PC-9 (cell line): Measurements from ENCODE around the gene RFTN1. TPM values are rescaled to one million over a fixed set of nuclear protein-coding genes. Genes with fewer than 3 reads are reported as not detected.

Experiments used
- BruUV-seq: library from RNA; stranded (reverse); fragments of 400-500 nt; replicated peaks from 2 replicates; lab custom pipeline; 2021; lab: Mats Ljungman, UMichigan
- CTCF ChIA-PET: fragments of 300-600 bp; sonication (Branson Sonifier 250); formaldehyde crosslinking; loops from one replicate; lab custom pipeline; 2022; ENCODE audit warnings: antibody characterized with exemption; lab: Charles Lee
- POLR2A ChIA-PET: fragments of 300-600 bp; sonication (Branson Sonifier 250); formaldehyde crosslinking; loops from one replicate; lab custom pipeline; 2022; ENCODE audit warnings: antibody characterized with exemption; ENCODE audit not compliant: unreplicated experiment; lab: Charles Lee
- DNase-seq, 2 experiments: peaks; one replicate each; pipeline versions ENCODE4 v3.0.0 to v3.0.0-alpha.2; 2015 to 2022; ENCODE audit warnings: mixed read lengths in 1 of 2
- H2AFZ ChIP-seq: fragments of 200-600 bp; sonication (generic); 2 replicates; pipeline ENCODE4 v1.8.1; 2017; ENCODE audit warnings: antibody characterized with exemption
- H3F3A ChIP-seq: fragments of 200-600 bp; sonication (generic); 2 replicates; pipeline ENCODE4 v1.8.1; 2017; ENCODE audit warnings: antibody characterized with exemption, mild to moderate bottlenecking, low read depth; ENCODE audit not compliant: insufficient read depth
- H3K27ac ChIP-seq: fragments of 200-600 bp; sonication (generic); 2 replicates; pipeline ENCODE4 v1.6.1; 2016; ENCODE audit warnings: mixed run types
- H3K27me3 ChIP-seq: fragments of 200-600 bp; sonication (generic); 2 replicates; pipeline ENCODE4 v1.6.1; 2016; ENCODE audit warnings: low read depth, mixed run types; ENCODE audit not compliant: insufficient read depth
- H3K36me3 ChIP-seq: fragments of 200-600 bp; sonication (generic); 2 replicates; pipeline ENCODE4 v1.6.1; 2016; ENCODE audit warnings: low read depth, mixed run types
- H3K4me1 ChIP-seq: fragments of 200-600 bp; sonication (generic); replicated peaks from 2 replicates; pipeline ENCODE4 v1.6.1; 2016; ENCODE audit warnings: mixed run types; ENCODE audit not compliant: insufficient read depth
- H3K4me2 ChIP-seq: fragments of 200-600 bp; sonication (generic); 2 replicates; pipeline ENCODE4 v1.6.1; 2017; ENCODE audit warnings: mixed run types
- H3K4me3 ChIP-seq: fragments of 200-600 bp; sonication (generic); 2 replicates; pipeline ENCODE4 v1.6.1; 2016; ENCODE audit warnings: mixed run types
- H3K79me2 ChIP-seq: fragments of 200-600 bp; sonication (generic); 2 replicates; pipeline ENCODE4 v1.6.1; 2017; ENCODE audit warnings: low read depth, mixed run types
- H3K9me2 ChIP-seq: fragments of 200-600 bp; sonication (generic); 2 replicates; pipeline ENCODE4 v1.8.1; 2017; ENCODE audit warnings: mild to moderate bottlenecking; ENCODE audit not compliant: insufficient read depth
- H3K9me3 ChIP-seq: fragments of 200-600 bp; sonication (generic); 2 replicates; pipeline ENCODE4 v1.8.1; 2016; ENCODE audit warnings: low read depth; ENCODE audit not compliant: insufficient read depth
- H4K20me1 ChIP-seq: fragments of 200-600 bp; sonication (generic); 2 replicates; pipeline ENCODE4 v1.8.1; 2017; ENCODE audit not compliant: insufficient read depth
- EZH2 ChIP-seq: fragments of 200-600 bp; sonication (generic); IDR thresholded peaks from 2 replicates; pipeline ENCODE4 v1.8.0; 2017; ENCODE audit warnings: antibody characterized with exemption, low read depth
- intact Hi-C: fragments of 100-400 bp; cut with micrococcal nuclease; formaldehyde crosslinking; loops from one replicate; pipeline ENCODE4 v1.10.0; 2022; ENCODE audit not compliant: unreplicated experiment
- total RNA-seq: library from RNA; stranded (reverse); gene quantifications from 2 replicates; pipeline ENCODE4 v1.2.3, GENCODE V29; 2021
- TF ChIP-seq, protein P1 (sequence below): fragments of 200-600 bp; sonication (generic); conservative IDR thresholded peaks from 2 replicates; pipeline ENCODE4 v1.6.1; 2017; ENCODE audit warnings: mixed run types, antibody characterized with exemption, mild to moderate bottlenecking, moderate library complexity

RFTN1 gene
- total RNA-seq, 1 experiment from 2014 or later: 0.41 TPM

DNA sequence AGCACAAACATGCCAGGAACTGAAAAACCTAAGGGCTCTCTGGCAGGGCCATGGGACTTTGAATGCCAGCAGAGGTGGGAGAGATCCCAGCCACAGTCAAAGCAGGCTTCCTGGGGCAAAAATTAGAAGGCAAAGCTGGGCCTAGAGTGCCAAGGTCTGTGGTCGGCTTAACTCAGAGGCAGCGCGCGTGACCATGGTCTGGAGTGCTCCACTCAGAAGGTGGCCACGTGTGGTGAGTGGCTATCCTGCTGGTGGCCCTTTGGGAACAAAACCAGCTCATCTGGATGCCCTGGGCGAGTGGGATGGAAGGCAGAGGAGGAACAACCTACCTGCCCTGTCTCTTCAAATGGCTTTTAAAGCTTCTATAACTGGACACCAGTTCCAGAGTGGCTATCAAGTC, 185.4 kb downstream of the RFTN1 start:
- H3F3A ChIP-seq: no peaks in the 10 kb centered on the region
- POLR2A ChIA-PET: no interaction called here
- H3K9me3 ChIP-seq: no peaks in the 10 kb centered on the region
- no TSS peak for BruUV-seq
- no peaks in the 10 kb centered on the region for H3K4me1 ChIP-seq
- no peak overlapping the region for H2AFZ ChIP-seq
- H3K4me2 ChIP-seq: no peak overlapping the region
- no peak overlapping the region for H3K27ac ChIP-seq
- H3K9me2 ChIP-seq: no peaks in the 10 kb centered on the region
- no peaks in the 10 kb centered on the region for H3K27me3 ChIP-seq
- DNase-seq: no peak
- CTCF ChIA-PET: no interaction called here
- no peaks in the 10 kb centered on the region for H4K20me1 ChIP-seq
- intact Hi-C loops: no loop called here
- TF ChIP-seq, protein P1, sequence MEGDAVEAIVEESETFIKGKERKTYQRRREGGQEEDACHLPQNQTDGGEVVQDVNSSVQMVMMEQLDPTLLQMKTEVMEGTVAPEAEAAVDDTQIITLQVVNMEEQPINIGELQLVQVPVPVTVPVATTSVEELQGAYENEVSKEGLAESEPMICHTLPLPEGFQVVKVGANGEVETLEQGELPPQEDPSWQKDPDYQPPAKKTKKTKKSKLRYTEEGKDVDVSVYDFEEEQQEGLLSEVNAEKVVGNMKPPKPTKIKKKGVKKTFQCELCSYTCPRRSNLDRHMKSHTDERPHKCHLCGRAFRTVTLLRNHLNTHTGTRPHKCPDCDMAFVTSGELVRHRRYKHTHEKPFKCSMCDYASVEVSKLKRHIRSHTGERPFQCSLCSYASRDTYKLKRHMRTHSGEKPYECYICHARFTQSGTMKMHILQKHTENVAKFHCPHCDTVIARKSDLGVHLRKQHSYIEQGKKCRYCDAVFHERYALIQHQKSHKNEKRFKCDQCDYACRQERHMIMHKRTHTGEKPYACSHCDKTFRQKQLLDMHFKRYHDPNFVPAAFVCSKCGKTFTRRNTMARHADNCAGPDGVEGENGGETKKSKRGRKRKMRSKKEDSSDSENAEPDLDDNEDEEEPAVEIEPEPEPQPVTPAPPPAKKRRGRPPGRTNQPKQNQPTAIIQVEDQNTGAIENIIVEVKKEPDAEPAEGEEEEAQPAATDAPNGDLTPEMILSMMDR: no peak
- no peak for TF ChIP-seq EZH2
- H3K36me3 ChIP-seq: no peaks in the 10 kb centered on the region
- H3K79me2 ChIP-seq: no peaks in the 10 kb centered on the region
- no peak overlapping the region for H3K4me3 ChIP-seq

DNA sequence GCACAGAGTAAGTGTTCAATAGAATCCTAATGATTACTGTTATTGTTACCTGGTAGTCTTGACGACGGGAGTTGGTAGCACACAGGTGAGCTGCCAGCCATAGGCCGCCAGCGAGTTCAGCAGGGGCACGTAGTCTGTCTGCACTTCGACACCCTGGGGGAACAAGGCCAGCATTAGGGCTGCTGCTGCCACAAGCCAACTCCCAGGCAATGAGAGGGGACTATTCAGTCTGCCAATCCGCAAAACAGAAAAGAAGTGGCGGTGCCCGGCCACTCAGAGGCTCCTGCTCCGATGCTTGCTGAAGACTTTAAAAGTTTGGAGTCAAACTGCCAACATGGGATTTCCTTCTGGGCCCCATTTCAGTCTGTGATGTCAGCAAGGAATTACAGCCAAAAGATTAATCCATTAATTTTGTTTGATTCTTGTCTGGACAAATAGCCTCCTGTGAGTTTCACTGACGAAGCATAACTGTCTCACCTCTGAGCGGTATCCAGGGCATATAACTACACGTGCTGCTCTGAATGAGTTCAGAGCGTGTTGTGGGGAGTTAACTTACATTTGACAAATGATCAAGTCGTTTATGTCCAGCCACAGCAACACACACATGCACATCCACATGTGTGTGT, 186.7 kb downstream of the RFTN1 start:
- Histone ChIP-seq H3K9me3 (no peaks in the 10 kb centered on the region), H3K4me2 (no peak overlapping the region), H3K4me3 (no peak overlapping the region), H3K27ac (no peak overlapping the region), H3K36me3 (no peaks in the 10 kb centered on the region), H3K9me2 (no peaks in the 10 kb centered on the region), H2AFZ (no peak overlapping the region), H4K20me1 (no peaks in the 10 kb centered on the region), H3K4me1 (no peaks in the 10 kb centered on the region), H3K79me2 (no peaks in the 10 kb centered on the region), H3K27me3 (no peaks in the 10 kb centered on the region), H3F3A (no peaks in the 10 kb centered on the region)
- ChIA-PET CTCF (no interaction called here), POLR2A (no interaction called here)
- intact Hi-C loops: no loop called here
- DNase-seq: no peak
- no TSS peak for BruUV-seq
- TF ChIP-seq EZH2: no peak
- TF ChIP-seq, protein P1: no peak

DNA sequence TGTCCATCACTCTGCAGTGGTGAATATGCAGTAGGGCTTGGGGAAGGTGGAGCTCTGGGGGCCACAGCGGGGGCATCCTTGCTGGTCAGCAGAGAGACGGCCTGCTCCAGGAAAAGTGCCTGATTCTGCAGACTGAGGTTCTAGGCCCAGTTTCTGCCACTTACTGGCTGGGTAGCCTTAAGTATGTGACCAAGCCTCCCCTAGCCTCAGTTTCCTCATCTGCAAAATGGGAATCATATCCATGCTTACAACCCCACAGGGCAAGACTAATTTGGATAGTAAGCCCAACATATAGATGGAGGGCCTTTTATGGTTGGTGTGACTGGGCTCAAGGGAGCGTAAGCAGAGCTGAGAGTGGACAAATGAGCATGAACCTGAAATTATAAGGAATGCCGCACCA, 187.6 kb downstream of the RFTN1 start:
- no peak overlapping the region for H3K4me3 ChIP-seq
- no TSS peak for BruUV-seq
- H2AFZ ChIP-seq: no peak overlapping the region
- no peaks in the 10 kb centered on the region for H3F3A ChIP-seq
- no peaks in the 10 kb centered on the region for H3K4me1 ChIP-seq
- no peak for DNase-seq
- H3K36me3 ChIP-seq: no peaks in the 10 kb centered on the region
- intact Hi-C loops: no loop called here
- H3K9me3 ChIP-seq: no peaks in the 10 kb centered on the region
- no peaks in the 10 kb centered on the region for H3K27me3 ChIP-seq
- H3K79me2 ChIP-seq: no peaks in the 10 kb centered on the region
- ChIA-PET POLR2A (no interaction called here), CTCF (no interaction called here)
- H3K27ac ChIP-seq: no peak overlapping the region
- no peaks in the 10 kb centered on the region for H3K9me2 ChIP-seq
- TF ChIP-seq, protein P1: no peak
- TF ChIP-seq EZH2: no peak
- no peaks in the 10 kb centered on the region for H4K20me1 ChIP-seq
- no peak overlapping the region for H3K4me2 ChIP-seq
